ENCODE results near the gene EXOSC10.
"Not testable (repeated sequence)": the region's sequence is repeated elsewhere in the genome, so short reads cannot be mapped to it uniquely, and the experiment has no call there.

The EXOSC10 gene

GRCh38 chr1:11061652-11062365, 37.9 kb downstream of the EXOSC10 start:
- no peak for DNase-seq (ENCODE audit: low read depth in 2 of 2)

- peak; percentile 77 to 89 for DNase-seq (ENCODE audit: low read depth in 2 of 2)
Measured at GRCh38 chr1:11059968-11060830, 39.5 kb downstream of the EXOSC10 start, which contains the start of gene SRM. SRM (minus strand) TSS chr1:11060018; CDS start chr1:11059943, 75 bp downstream.

- DNase-seq (ENCODE audit: low read depth in 2 of 2): peak in 1 of 2 donors; percentile 40
Measured at GRCh38 chr1:11059155-11059967, 40.3 kb downstream of the EXOSC10 start.

GRCh38 chr1:11058595-11059154, 41.0 kb downstream of the EXOSC10 start:
- no peak for DNase-seq (ENCODE audit: low read depth in 2 of 2)

- DNase-seq (ENCODE audit: low read depth in 2 of 2): no peak
Measured at GRCh38 chr1:11058026-11058425, 41.6 kb downstream of the EXOSC10 start.

- DNase-seq (ENCODE audit: low read depth in 2 of 2): no peak
Measured at GRCh38 chr1:11057477-11057876, 42.2 kb downstream of the EXOSC10 start.

- DNase-seq (ENCODE audit: low read depth in 2 of 2): no peak
Measured at GRCh38 chr1:11056504-11056903, 43.2 kb downstream of the EXOSC10 start.

GRCh38 chr1:11055676-11056075, 44.0 kb downstream of the EXOSC10 start:
- DNase-seq (ENCODE audit: low read depth in 2 of 2): no peak

GRCh38 chr1:11054666-11055065, 45.0 kb downstream of the EXOSC10 start:
- DNase-seq (ENCODE audit: low read depth in 2 of 2): no peak

- no peak for DNase-seq (ENCODE audit: low read depth in 2 of 2)
Measured at GRCh38 chr1:11054181-11054580, 45.5 kb downstream of the EXOSC10 start.

- DNase-seq (ENCODE audit: low read depth in 2 of 2): no peak
Measured at GRCh38 chr1:11053758-11054137, 45.9 kb downstream of the EXOSC10 start.

GRCh38 chr1:11052839-11053757, 46.6 kb downstream of the EXOSC10 start:
- DNase-seq (ENCODE audit: low read depth in 2 of 2): no peak

- DNase-seq (ENCODE audit: low read depth in 2 of 2): no peak
Measured at GRCh38 chr1:11051781-11052511, 47.7 kb downstream of the EXOSC10 start.

GRCh38 chr1:11051121-11051520, 48.5 kb downstream of the EXOSC10 start:
- not testable (repeated sequence) for DNase-seq (ENCODE audit: low read depth in 2 of 2)

GRCh38 chr1:11046625-11047365, 52.9 kb downstream of the EXOSC10 start, which contains the start of gene MASP2:
MASP2 (minus strand) TSS chr1:11047239; CDS start chr1:11047207, 32 bp downstream.
- DNase-seq (ENCODE audit: low read depth in 2 of 2): no peak

- no peak for DNase-seq (ENCODE audit: low read depth in 2 of 2)
Measured at GRCh38 chr1:11046270-11046566, 53.5 kb downstream of the EXOSC10 start.

GRCh38 chr1:11045428-11046269, 54.0 kb downstream of the EXOSC10 start:
- no peak for DNase-seq (ENCODE audit: low read depth in 2 of 2)

- DNase-seq (ENCODE audit: low read depth in 2 of 2): no peak
Measured at GRCh38 chr1:11044849-11045427, 54.7 kb downstream of the EXOSC10 start.
